ENCODE data around the gene MICALL1.

DNA sequence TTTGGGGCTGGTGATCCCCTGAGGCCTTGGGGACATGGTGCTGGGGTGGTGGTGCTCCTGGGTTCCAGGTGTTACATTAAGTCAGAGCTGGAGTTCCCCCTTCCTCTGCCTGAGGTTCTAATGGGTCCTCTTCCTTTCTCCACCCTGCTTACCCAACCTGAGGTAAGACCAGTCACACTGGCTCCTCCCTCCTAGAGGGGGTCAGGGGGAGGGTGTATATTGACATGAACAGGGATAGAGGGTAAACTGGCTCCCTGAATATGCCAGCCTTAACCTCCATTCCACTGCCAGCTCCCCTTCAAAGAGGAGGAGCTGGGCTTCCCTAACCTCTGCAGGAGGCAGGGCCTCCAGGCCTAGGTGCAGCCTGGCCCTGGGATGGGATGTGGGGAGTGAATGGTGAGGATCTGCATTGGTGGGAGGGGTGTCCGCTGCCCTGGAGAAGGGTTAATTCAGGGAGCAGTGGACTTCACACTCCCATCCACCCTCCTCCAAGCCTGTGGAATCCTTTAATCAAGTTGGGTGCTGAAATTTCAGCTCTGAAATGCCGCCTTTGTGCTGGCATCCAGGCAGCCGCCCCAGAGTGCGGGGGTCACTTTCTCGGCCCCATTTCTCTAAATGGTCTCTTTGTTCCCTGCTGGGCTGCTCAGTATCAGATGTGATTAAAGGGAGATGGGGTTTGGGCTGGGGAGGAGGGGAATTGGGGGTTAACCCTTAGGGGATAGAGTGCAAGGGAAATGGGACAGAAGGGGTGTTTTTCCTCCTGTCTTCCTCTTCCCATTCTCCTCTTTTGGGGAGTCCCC is 62.6 kb downstream of the MICALL1 start:
- TF ChIP-seq POLR2A (IDR thresholded peaks at IDR 0.05) (no peak), CTCF (IDR thresholded peaks at IDR 0.05 in 8 of 11, conservative IDR thresholded peaks at IDR 0.05 in 3 of 11) (no peak), POLR2AphosphoS5 (IDR thresholded peaks at IDR 0.05) (no peak)

All from spleen (tissue), 7 donors.